ENCODE measurements around the gene FER.
"Not testable (repeated sequence)": the region's sequence is repeated elsewhere in the genome, so short reads cannot be mapped to it uniquely, and the experiment has no call there.

DNA sequence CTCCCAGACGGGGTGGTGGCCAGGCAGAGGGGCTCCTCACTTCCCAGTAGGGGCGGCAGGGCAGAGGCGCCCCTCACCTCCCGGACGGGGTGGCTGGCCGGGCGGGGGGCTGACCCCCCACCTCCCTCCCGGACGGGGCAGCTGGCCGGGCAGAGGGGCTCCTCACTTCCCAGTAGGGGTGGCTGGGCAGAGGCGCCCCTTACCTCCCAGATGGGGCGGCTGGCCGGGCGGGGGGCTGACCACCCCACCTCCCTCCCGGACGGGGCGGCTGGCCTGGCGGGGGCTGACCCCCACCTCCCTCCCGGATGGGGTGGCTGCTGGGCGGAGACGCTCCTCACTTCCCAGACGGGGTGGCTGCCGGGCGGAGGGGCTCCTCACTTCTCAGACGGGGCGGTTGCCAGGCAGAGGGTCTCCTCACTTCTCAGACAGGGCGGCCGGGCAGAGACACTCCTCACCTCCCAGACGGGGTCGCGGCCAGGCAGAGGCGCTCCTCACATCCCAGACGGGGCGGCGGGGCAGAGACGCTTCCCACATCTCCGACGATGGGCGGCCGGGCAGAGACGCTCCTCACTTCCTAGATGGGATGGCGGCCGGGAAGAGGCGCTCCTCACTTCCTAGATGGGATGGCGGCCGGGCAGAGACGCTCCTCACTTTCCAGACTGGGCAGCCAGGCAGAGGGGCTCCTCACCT lies 244.8 kb downstream of the FER start:
- TF ChIP-seq, protein P1, sequence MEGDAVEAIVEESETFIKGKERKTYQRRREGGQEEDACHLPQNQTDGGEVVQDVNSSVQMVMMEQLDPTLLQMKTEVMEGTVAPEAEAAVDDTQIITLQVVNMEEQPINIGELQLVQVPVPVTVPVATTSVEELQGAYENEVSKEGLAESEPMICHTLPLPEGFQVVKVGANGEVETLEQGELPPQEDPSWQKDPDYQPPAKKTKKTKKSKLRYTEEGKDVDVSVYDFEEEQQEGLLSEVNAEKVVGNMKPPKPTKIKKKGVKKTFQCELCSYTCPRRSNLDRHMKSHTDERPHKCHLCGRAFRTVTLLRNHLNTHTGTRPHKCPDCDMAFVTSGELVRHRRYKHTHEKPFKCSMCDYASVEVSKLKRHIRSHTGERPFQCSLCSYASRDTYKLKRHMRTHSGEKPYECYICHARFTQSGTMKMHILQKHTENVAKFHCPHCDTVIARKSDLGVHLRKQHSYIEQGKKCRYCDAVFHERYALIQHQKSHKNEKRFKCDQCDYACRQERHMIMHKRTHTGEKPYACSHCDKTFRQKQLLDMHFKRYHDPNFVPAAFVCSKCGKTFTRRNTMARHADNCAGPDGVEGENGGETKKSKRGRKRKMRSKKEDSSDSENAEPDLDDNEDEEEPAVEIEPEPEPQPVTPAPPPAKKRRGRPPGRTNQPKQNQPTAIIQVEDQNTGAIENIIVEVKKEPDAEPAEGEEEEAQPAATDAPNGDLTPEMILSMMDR (IDR thresholded peaks at IDR 0.05; ENCODE audit: low read length): not testable (repeated sequence)
- TF ChIP-seq EZH2 (IDR thresholded peaks at IDR 0.05; ENCODE audit: borderline replicate concordance, low read length): not testable (repeated sequence)
